HG02642 (cell line): ENCODE measurements around the gene FOXD4L1.
"Not testable (repeated sequence)": the region's sequence is repeated elsewhere in the genome, so short reads cannot be mapped to it uniquely, and the experiment has no call there.

Experiments
- ATAC-seq: cut with Tn5 transposase; IDR thresholded peaks from one replicate; pipeline ENCODE4 v1.9.1; 2021; ENCODE audit warnings: mild to moderate bottlenecking; ENCODE audit not compliant: unreplicated experiment, poor library complexity

FOXD4L1 gene

GRCh38 chr2:113521492-113521891 lies 23.0 kb downstream of the FOXD4L1 start:
- not testable (repeated sequence) for ATAC-seq

GRCh38 chr2:113524986-113525385 lies 26.5 kb downstream of the FOXD4L1 start:
- not testable (repeated sequence) for ATAC-seq

DNA sequence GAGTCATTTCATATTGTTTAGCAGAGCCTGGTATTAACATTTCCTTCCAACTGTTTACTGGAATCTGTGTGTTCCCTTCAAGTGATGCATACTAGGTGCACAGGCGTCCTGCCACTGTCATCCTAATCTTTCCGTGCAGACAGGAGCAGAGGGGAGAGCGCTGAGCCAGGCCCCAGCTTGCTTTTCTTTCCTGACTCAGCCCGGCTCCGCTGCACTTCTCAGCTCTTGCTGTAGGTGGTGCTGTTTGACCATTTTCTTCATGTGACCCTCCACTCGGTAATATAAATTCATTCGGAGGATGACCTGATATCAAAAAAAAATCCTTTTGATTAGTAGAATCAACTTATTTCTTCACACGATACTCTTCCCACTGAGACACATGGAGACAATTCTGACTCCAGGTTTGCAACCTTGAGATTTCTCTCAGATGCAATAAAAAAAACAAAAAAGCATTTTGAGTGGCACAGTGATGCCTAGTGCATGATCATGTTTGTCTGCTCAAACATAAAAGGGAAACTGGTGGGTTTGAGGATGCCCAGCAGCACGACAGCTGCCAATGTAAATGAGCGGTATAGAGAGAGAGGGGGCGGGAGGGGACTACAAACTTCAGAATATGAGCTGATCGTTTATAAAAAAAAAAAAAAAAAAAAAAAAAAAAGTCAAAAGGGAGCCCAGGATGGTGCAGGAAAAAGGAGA lies 29.0 kb downstream of the FOXD4L1 start:
- peak; percentile 91 for ATAC-seq

DNA sequence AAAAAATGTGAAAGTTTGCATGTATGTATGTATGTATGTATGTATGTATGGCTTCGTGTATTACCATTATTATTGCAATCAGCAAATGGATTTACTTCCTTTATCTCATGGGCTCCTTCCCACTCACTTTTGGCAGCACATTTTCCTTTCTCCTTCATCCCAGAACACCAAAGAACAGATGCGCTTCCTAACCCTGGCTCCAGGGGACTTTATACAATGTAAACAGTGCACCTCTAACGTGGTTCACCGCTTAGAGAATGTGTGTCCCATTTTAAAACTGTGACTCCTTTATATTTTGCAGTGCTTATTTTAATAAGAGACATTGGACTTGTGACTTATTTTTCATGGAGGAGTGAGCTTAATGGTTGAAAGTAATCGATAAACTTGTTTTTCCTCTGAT lies 29.7 kb downstream of the FOXD4L1 start:
- ATAC-seq = not testable (repeated sequence)

DNA sequence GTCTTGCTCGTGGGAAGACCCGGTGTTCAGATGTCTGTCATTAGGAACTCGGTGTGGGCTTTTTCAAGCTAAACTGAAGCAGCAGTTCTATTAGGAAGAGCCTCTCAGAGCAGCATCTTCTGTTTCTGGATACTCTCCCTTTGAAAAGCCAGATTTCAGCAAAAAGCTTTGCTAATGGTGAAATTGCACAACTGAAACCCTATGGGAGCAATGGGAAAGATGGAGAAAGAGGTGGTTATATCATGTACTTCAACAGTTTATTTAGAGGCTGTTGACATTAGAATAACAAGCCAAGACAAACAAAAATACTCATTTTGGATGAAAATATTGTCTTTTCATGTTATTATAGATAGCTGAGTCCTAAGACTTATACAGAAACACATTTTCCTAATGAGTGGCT lies 30.4 kb downstream of the FOXD4L1 start:
- ATAC-seq = not testable (repeated sequence)

- ATAC-seq = not testable (repeated sequence)
Observed at GRCh38 chr2:113532991-113533390, 34.5 kb downstream of the FOXD4L1 start.

DNA sequence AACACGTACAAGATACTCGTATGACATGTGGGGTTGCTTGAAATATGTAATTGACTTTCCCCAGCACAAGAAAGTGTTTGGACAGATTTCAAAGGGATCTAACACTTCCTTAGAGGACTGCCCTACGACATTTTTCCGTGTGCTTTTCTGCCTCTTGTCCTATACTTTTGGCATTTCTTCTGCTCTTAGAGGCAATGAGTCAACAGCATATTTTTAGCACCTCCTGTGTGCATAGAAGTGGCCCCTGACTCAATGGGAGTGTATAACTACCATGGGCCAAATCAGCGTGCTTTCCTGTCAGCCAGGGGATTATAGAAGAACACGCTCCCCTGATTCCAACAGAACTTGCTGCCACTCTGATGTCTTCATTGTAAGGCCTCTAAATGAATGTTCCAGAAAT lies 38.1 kb downstream of the FOXD4L1 start:
- ATAC-seq = not testable (repeated sequence)

GRCh38 chr2:113540834-113541203 lies 42.4 kb downstream of the FOXD4L1 start:
- ATAC-seq = not testable (repeated sequence)

DNA sequence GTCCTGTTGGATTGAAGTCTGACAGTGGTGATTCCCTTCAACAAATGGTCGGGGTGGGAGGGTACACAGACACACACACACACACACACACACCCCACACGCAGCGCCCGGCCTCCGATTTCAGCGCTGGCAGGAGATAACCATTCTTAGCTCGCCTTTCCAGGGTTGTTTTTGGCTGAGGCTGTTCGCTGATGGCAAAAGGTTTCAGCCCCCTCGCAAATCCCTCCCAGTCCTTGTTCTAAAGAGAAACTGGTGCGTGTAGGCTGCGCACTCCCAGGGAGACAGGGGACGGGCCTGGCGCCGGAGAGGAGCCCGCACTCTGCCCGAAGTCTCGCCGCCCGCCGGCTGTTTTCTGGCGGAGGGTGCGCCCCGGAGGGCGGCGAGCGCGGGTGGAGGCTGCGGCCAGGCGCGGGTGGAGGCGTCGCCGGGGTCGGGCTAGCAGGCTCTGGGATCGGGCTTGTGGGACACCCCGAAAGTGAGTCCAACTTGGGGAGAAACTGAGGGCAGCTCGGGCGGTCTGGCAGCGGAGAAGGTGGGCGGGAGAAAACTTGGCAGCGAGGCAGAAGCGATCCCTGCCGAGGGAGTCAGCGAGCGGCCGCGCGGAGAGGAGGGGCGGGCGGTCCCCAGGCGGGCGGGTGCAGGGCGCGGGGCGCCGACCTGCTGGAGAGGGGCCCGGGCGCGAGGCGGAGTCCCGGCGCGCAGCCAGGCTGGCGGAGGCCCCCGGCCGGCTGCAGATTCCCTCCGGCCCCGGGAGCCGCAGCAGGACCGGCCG lies 42.9 kb downstream of the FOXD4L1 start:
- not testable (repeated sequence) for ATAC-seq

- not testable (repeated sequence) for ATAC-seq
Observed at GRCh38 chr2:113541976-113542485, 43.6 kb downstream of the FOXD4L1 start.

- ATAC-seq = not testable (repeated sequence)
Observed at GRCh38 chr2:113542529-113542928, 44.1 kb downstream of the FOXD4L1 start.
